Glutamatergic neuron (in vitro differentiated cells): ENCODE data around the gene TADA2B. TPM values are rescaled to one million over a fixed set of nuclear protein-coding genes. Genes with fewer than 3 reads are reported as not detected.

ENCODE experiments used
- DNase-seq: peaks from one replicate; pipeline ENCODE4 v3.0.0; 2022
- H3K27ac Mint-ChIP-seq: one replicate; pipeline ENCODE4 v1.8.0; 2020; ENCODE audit warnings: mild to moderate bottlenecking, mixed read lengths, inconsistent platforms; ENCODE audit not compliant: unreplicated experiment
- H3K27me3 Mint-ChIP-seq: one replicate; pipeline ENCODE4 v1.8.0; 2020; ENCODE audit warnings: mild to moderate bottlenecking, moderate library complexity, mixed read lengths, inconsistent platforms; ENCODE audit not compliant: unreplicated experiment
- H3K36me3 Mint-ChIP-seq: one replicate; pipeline ENCODE4 v1.8.0; 2020; ENCODE audit warnings: mild to moderate bottlenecking, mixed read lengths, inconsistent platforms; ENCODE audit not compliant: unreplicated experiment
- H3K4me1 Mint-ChIP-seq: one replicate; pipeline ENCODE4 v1.8.0; 2020; ENCODE audit warnings: mild to moderate bottlenecking, low read depth, mixed read lengths, inconsistent platforms; ENCODE audit not compliant: unreplicated experiment
- H3K4me3 Mint-ChIP-seq: one replicate; pipeline ENCODE4 v1.8.0; 2020; ENCODE audit warnings: mild to moderate bottlenecking, mixed read lengths, inconsistent platforms; ENCODE audit not compliant: unreplicated experiment
- H3K9me3 Mint-ChIP-seq: one replicate; pipeline ENCODE4 v1.8.0; 2020; ENCODE audit warnings: mild to moderate bottlenecking, moderate library complexity, mixed read lengths, inconsistent platforms; ENCODE audit not compliant: unreplicated experiment
- total RNA-seq: library from RNA; stranded (reverse); fragmentation: NEBNext Ultra II Directional; extraction: Animal tissue kit (Norgen Biotek cat#: 25700); gene quantifications from one replicate; pipeline ENCODE4 v1.2.1, GENCODE V29; 2021; ENCODE audit not compliant: unreplicated experiment
- TF ChIP-seq, protein P1 (sequence below): fragments of 200-600 bp; sonication (generic); IDR thresholded peaks from one replicate; pipeline ENCODE4 v1.5.0; 2021; ENCODE audit not compliant: partially characterized antibody, unreplicated experiment

The TADA2B gene
- total RNA-seq, 1 donor from 2014 or later, result 14.3 TPM

DNA sequence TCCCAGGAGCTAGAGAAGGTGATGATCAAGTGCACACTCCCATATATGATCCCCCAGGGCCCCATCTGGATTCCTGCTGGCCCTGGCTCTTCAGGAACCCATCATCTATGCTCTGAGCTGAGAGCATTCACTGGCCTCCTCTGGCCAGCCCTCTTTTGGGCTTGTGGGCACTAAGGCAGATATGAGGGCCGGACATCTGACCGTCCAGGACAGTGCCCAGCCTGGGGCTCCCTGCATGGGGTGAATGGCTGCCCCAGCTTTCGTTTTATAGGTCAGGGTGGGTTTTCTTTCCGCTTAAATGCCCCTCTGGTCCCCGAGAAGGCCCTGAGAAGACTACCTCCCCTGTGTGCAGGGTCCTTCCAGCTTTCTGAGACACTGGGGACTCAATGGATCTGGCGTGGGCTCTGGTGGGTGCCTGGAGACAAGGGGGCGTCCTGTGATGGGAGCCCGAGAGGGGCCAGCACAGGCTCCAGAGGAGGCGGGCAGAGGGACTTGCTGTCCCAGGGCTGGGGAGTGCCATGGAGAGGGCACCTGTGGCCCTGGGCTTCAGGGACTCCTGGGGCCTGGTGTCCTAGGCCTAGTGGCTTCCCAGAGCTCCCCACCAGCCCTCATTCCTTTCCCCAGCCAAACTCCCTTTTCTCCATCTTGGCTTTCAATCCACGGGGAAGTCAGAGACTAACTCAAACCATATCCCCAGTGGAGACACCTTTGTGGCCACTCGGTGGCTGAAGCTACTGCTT lies 64.2 kb downstream of the TADA2B start:
- Mint-ChIP-seq H3K27ac (no peak overlapping the region), H3K4me1 (peaks cover 3% of the 10 kb centered on the region), H3K9me3 (peaks cover 9% of the 10 kb centered on the region), H3K4me3 (no peak overlapping the region), H3K27me3 (peaks cover 6% of the 10 kb centered on the region), H3K36me3 (peaks cover 14% of the 10 kb centered on the region)
- TF ChIP-seq, protein P1, sequence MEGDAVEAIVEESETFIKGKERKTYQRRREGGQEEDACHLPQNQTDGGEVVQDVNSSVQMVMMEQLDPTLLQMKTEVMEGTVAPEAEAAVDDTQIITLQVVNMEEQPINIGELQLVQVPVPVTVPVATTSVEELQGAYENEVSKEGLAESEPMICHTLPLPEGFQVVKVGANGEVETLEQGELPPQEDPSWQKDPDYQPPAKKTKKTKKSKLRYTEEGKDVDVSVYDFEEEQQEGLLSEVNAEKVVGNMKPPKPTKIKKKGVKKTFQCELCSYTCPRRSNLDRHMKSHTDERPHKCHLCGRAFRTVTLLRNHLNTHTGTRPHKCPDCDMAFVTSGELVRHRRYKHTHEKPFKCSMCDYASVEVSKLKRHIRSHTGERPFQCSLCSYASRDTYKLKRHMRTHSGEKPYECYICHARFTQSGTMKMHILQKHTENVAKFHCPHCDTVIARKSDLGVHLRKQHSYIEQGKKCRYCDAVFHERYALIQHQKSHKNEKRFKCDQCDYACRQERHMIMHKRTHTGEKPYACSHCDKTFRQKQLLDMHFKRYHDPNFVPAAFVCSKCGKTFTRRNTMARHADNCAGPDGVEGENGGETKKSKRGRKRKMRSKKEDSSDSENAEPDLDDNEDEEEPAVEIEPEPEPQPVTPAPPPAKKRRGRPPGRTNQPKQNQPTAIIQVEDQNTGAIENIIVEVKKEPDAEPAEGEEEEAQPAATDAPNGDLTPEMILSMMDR, result no peak
- DNase-seq, result no peak

Other genes starting within 250 kb of the TADA2B start
- 82.2 TPM for gene TBC1D14, start 133.5 kb upstream of the TADA2B start, total RNA-seq
- 14.0 TPM for gene GRPEL1, start 24.7 kb downstream of the TADA2B start, total RNA-seq
- 29.5 TPM for gene SORCS2, start 149.2 kb downstream of the TADA2B start, total RNA-seq